IgD-negative memory B cell (primary cell): ENCODE measurements around the gene SLC35E4. TPM values are rescaled to one million over a fixed set of nuclear protein-coding genes. Genes with fewer than 3 reads are reported as not detected.
"Not testable (repeated sequence)": the region's sequence is repeated elsewhere in the genome, so short reads cannot be mapped to it uniquely, and the experiment has no call there.

Experiments
- H3K27ac Mint-ChIP-seq, 3 donors: one replicate each; pipeline ENCODE4 v1.8.0; 2020 to 2022; ENCODE audit warnings: mild to moderate bottlenecking in 3 of 3, mixed read lengths in 3 of 3, moderate library complexity in 1 of 3
- H3K27me3 Mint-ChIP-seq: one replicate; pipeline ENCODE4 v1.8.0; 2021; ENCODE audit warnings: mixed read lengths
- H3K36me3 Mint-ChIP-seq: one replicate; pipeline ENCODE4 v1.8.0; 2020; ENCODE audit warnings: mild to moderate bottlenecking, mixed read lengths
- H3K4me1 Mint-ChIP-seq, 3 donors: one replicate each; pipeline ENCODE4 v1.8.0; 2020 to 2022; ENCODE audit warnings: mixed read lengths in 3 of 3, mild to moderate bottlenecking in 1 of 3
- H3K4me3 Mint-ChIP-seq, 4 donors: one replicate each; pipeline ENCODE4 v1.8.0; 2020 to 2022; ENCODE audit warnings: mild to moderate bottlenecking in 4 of 4, mixed read lengths in 4 of 4, moderate library complexity in 3 of 4
- H3K9me3 Mint-ChIP-seq, 3 donors: one replicate each; pipeline ENCODE4 v1.8.0; 2020 to 2021; ENCODE audit warnings: mixed read lengths in 3 of 3, mild to moderate bottlenecking in 1 of 3
- polyA plus RNA-seq: library from polyadenylated mRNA; unstranded; fragments of 300-500 nt; fragmentation: Illumina TruSeq; gene quantifications from one replicate; pipeline ENCODE4 v1.2.3, GENCODE V29; 2021

Gene SLC35E4
- 1.5 TPM for polyA plus RNA-seq

- Mint-ChIP-seq H3K27me3 (no peaks in the 10 kb centered on the region), H3K36me3 (no peaks in the 10 kb centered on the region), H3K27ac (peak within 1 kb of the TSS; percentile 94 to 96 (median 96)), H3K4me3 (peak within 1 kb of the TSS; percentile 82 to 95 (median 92)), H3K4me1 (peaks cover 6 to 9% (median 8%) of the 10 kb centered on the region in 3 donors), H3K9me3 (peaks cover 0 to 3% (median 0%) of the 10 kb centered on the region in 3 donors)
Observed at GRCh38 chr22:30635273-30636225, at the start of gene SLC35E4. TSS of gene SLC35E4 (plus strand) at chr22:30635781. CDS start at chr22:30636451, 670 bp downstream.

- Mint-ChIP-seq H3K36me3 (peaks cover 12% of the 10 kb centered on the region), H3K9me3 (no peaks in the 10 kb centered on the region), H3K4me1 (peaks cover 0 to 7% (median 0%) of the 10 kb centered on the region in 3 donors), H3K27me3 (no peaks in the 10 kb centered on the region), H3K27ac (no peak overlapping the region), H3K4me3 (peak overlapping the region in 1 of 4 donors; percentile 20)
Observed at GRCh38 chr22:30586414-30586813, 49.2 kb upstream of the SLC35E4 start.

- Mint-ChIP-seq H3K27me3 (peaks cover 1% of the 10 kb centered on the region), H3K27ac (no peak overlapping the region), H3K9me3 (no peaks in the 10 kb centered on the region), H3K4me3 (no peak overlapping the region), H3K4me1 (peaks cover 0 to 7% (median 0%) of the 10 kb centered on the region in 3 donors), H3K36me3 (peaks cover 8% of the 10 kb centered on the region)
Observed at GRCh38 chr22:30591191-30591587, 44.4 kb upstream of the SLC35E4 start.

GRCh38 chr22:30591588-30592359 is 43.8 kb upstream of the SLC35E4 start, which contains the start of gene PES1:
TSS of gene PES1 (minus strand) at chr22:30591910. CDS start at chr22:30591833, 77 bp downstream.
- H3K27me3 Mint-ChIP-seq, result peaks cover 1% of the 10 kb centered on the region
- H3K9me3 Mint-ChIP-seq, result no peaks in the 10 kb centered on the region
- no peak within 1 kb of the TSS for H3K4me3 Mint-ChIP-seq
- peaks cover 5% of the 10 kb centered on the region for H3K36me3 Mint-ChIP-seq
- H3K4me1 Mint-ChIP-seq, result peaks cover 0 to 7% (median 0%) of the 10 kb centered on the region in 3 donors
- no peak within 1 kb of the TSS for H3K27ac Mint-ChIP-seq

- not testable (repeated sequence) for H3K36me3 Mint-ChIP-seq, H3K9me3 Mint-ChIP-seq, H3K27ac Mint-ChIP-seq, H3K4me3 Mint-ChIP-seq, H3K27me3 Mint-ChIP-seq, H3K4me1 Mint-ChIP-seq
Observed at GRCh38 chr22:30592360-30592713, 43.2 kb upstream of the SLC35E4 start.

- peaks cover 0 to 1% (median 0%) of the 10 kb centered on the region in 3 donors for H3K4me1 Mint-ChIP-seq
- no peak overlapping the region for H3K27ac Mint-ChIP-seq
- no peaks in the 10 kb centered on the region for H3K36me3 Mint-ChIP-seq
- peaks cover 1% of the 10 kb centered on the region for H3K27me3 Mint-ChIP-seq
- H3K9me3 Mint-ChIP-seq, result no peaks in the 10 kb centered on the region
- no peak overlapping the region for H3K4me3 Mint-ChIP-seq
Observed at GRCh38 chr22:30596199-30596598, 39.4 kb upstream of the SLC35E4 start.

- H3K9me3 Mint-ChIP-seq, result no peaks in the 10 kb centered on the region
- no peak overlapping the region for H3K27ac Mint-ChIP-seq
- H3K4me1 Mint-ChIP-seq, result peaks cover 0 to 1% (median 0%) of the 10 kb centered on the region in 3 donors
- no peak overlapping the region for H3K4me3 Mint-ChIP-seq
- peaks cover 1% of the 10 kb centered on the region for H3K27me3 Mint-ChIP-seq
- H3K36me3 Mint-ChIP-seq, result no peaks in the 10 kb centered on the region
Observed at GRCh38 chr22:30596886-30597285, 38.7 kb upstream of the SLC35E4 start.

GRCh38 chr22:30598986-30599385 is 36.6 kb upstream of the SLC35E4 start:
- Mint-ChIP-seq H3K27ac (no peak overlapping the region), H3K9me3 (no peaks in the 10 kb centered on the region), H3K36me3 (no peaks in the 10 kb centered on the region), H3K4me1 (peaks cover 0 to 3% (median 0%) of the 10 kb centered on the region in 3 donors), H3K4me3 (no peak overlapping the region), H3K27me3 (no peaks in the 10 kb centered on the region)

- no peak overlapping the region for H3K27ac Mint-ChIP-seq
- no peaks in the 10 kb centered on the region for H3K27me3 Mint-ChIP-seq
- H3K4me3 Mint-ChIP-seq, result no peak overlapping the region
- H3K4me1 Mint-ChIP-seq, result peaks cover 3 to 7% (median 5%) of the 10 kb centered on the region in 3 donors
- no peaks in the 10 kb centered on the region for H3K36me3 Mint-ChIP-seq
- no peaks in the 10 kb centered on the region for H3K9me3 Mint-ChIP-seq
Observed at GRCh38 chr22:30600921-30601320, 34.7 kb upstream of the SLC35E4 start.

- H3K27ac Mint-ChIP-seq, result no peak overlapping the region
- H3K4me1 Mint-ChIP-seq, result peaks cover 3 to 7% (median 5%) of the 10 kb centered on the region in 3 donors
- no peaks in the 10 kb centered on the region for H3K27me3 Mint-ChIP-seq
- H3K4me3 Mint-ChIP-seq, result no peak overlapping the region
- no peaks in the 10 kb centered on the region for H3K36me3 Mint-ChIP-seq
- H3K9me3 Mint-ChIP-seq, result no peaks in the 10 kb centered on the region
Observed at GRCh38 chr22:30601464-30601863, 34.1 kb upstream of the SLC35E4 start.

GRCh38 chr22:30602049-30602448 is 33.5 kb upstream of the SLC35E4 start:
- Mint-ChIP-seq H3K27me3 (no peaks in the 10 kb centered on the region), H3K4me1 (peaks cover 5 to 7% (median 7%) of the 10 kb centered on the region in 3 donors), H3K4me3 (no peak overlapping the region), H3K9me3 (no peaks in the 10 kb centered on the region), H3K36me3 (no peaks in the 10 kb centered on the region), H3K27ac (no peak overlapping the region)

GRCh38 chr22:30603801-30604200 is 31.8 kb upstream of the SLC35E4 start:
- Mint-ChIP-seq H3K4me3 (peak overlapping the region in 1 of 4 donors; percentile 48), H3K27me3 (no peaks in the 10 kb centered on the region), H3K4me1 (peaks cover 8 to 17% (median 10%) of the 10 kb centered on the region in 3 donors), H3K9me3 (no peaks in the 10 kb centered on the region), H3K27ac (peak overlapping the region in 2 of 3 donors; percentile 3 to 60), H3K36me3 (no peaks in the 10 kb centered on the region)

- H3K4me1 Mint-ChIP-seq, result peaks cover 15 to 25% (median 15%) of the 10 kb centered on the region in 3 donors
- peaks cover 3% of the 10 kb centered on the region for H3K27me3 Mint-ChIP-seq
- H3K27ac Mint-ChIP-seq, result no peak overlapping the region
- H3K9me3 Mint-ChIP-seq, result no peaks in the 10 kb centered on the region
- H3K36me3 Mint-ChIP-seq, result no peaks in the 10 kb centered on the region
- no peak overlapping the region for H3K4me3 Mint-ChIP-seq
Observed at GRCh38 chr22:30604723-30605122, 30.9 kb upstream of the SLC35E4 start.

GRCh38 chr22:30605449-30606110 is 30.0 kb upstream of the SLC35E4 start:
- Mint-ChIP-seq H3K9me3 (no peaks in the 10 kb centered on the region), H3K27me3 (peaks cover 5% of the 10 kb centered on the region), H3K4me3 (peak overlapping the region in 3 of 4 donors; percentile 70 to 81 (median 74)), H3K36me3 (no peaks in the 10 kb centered on the region), H3K4me1 (peaks cover 15 to 25% (median 21%) of the 10 kb centered on the region in 3 donors), H3K27ac (no peak overlapping the region)
